Nephron progenitor cell (in vitro differentiated cells): ENCODE measurements around the gene SH3PXD2B.

Experiments used
- DNase-seq: peaks from one replicate; pipeline ENCODE4 v3.0.0; 2021
- H3K27ac Mint-ChIP-seq: 2 replicates; pipeline ENCODE4 v1.8.0; 2021; ENCODE audit warnings: mild to moderate bottlenecking, moderate library complexity, mixed read lengths
- H3K27me3 Mint-ChIP-seq: 2 replicates; pipeline ENCODE4 v1.8.0; 2021; ENCODE audit warnings: mild to moderate bottlenecking, low read depth, mixed read lengths; ENCODE audit not compliant: poor library complexity
- H3K36me3 Mint-ChIP-seq: 2 replicates; pipeline ENCODE4 v1.8.0; 2021; ENCODE audit warnings: low read depth, mixed read lengths
- H3K4me1 Mint-ChIP-seq: 2 replicates; pipeline ENCODE4 v1.8.0; 2021; ENCODE audit warnings: mixed read lengths
- H3K4me3 Mint-ChIP-seq: 2 replicates; pipeline ENCODE4 v1.8.0; 2021; ENCODE audit warnings: mild to moderate bottlenecking, moderate library complexity, mixed read lengths
- H3K9me3 Mint-ChIP-seq: 2 replicates; pipeline ENCODE4 v1.8.0; 2021; ENCODE audit warnings: mild to moderate bottlenecking, moderate library complexity, mixed read lengths
- CTCF ChIP-seq: fragments of 200-600 bp; sonication (generic); IDR thresholded peaks from 2 replicates; pipeline ENCODE4 v1.5.0; 2021; ENCODE audit warnings: antibody characterized with exemption

SH3PXD2B gene

GRCh38 chr5:172440486-172440885 is 13.8 kb downstream of the SH3PXD2B start:
- H3K9me3 Mint-ChIP-seq = no peaks in the 10 kb centered on the region
- no peaks in the 10 kb centered on the region for H3K27me3 Mint-ChIP-seq
- no peak for TF ChIP-seq CTCF
- H3K27ac Mint-ChIP-seq = no peak overlapping the region
- peaks cover 21% of the 10 kb centered on the region for H3K4me1 Mint-ChIP-seq
- no peak for DNase-seq
- H3K36me3 Mint-ChIP-seq = peaks cover 4% of the 10 kb centered on the region
- H3K4me3 Mint-ChIP-seq = no peak overlapping the region

- Mint-ChIP-seq H3K4me3 (no peak overlapping the region), H3K9me3 (no peaks in the 10 kb centered on the region), H3K4me1 (peaks cover 16% of the 10 kb centered on the region), H3K27ac (no peak overlapping the region), H3K27me3 (no peaks in the 10 kb centered on the region), H3K36me3 (peaks cover 4% of the 10 kb centered on the region)
- no peak for DNase-seq
- no peak for TF ChIP-seq CTCF
Measured at GRCh38 chr5:172439785-172440477, 14.4 kb downstream of the SH3PXD2B start.

GRCh38 chr5:172438319-172438668 is 16.0 kb downstream of the SH3PXD2B start:
- Mint-ChIP-seq H3K4me1 (peaks cover 6% of the 10 kb centered on the region), H3K4me3 (no peak overlapping the region), H3K27me3 (peaks cover 2% of the 10 kb centered on the region), H3K9me3 (no peaks in the 10 kb centered on the region), H3K36me3 (peaks cover 5% of the 10 kb centered on the region), H3K27ac (no peak overlapping the region)
- TF ChIP-seq CTCF = no peak
- DNase-seq = no peak

- Mint-ChIP-seq H3K9me3 (no peaks in the 10 kb centered on the region), H3K4me1 (peaks cover 5% of the 10 kb centered on the region), H3K27ac (no peak overlapping the region), H3K36me3 (peaks cover 11% of the 10 kb centered on the region), H3K27me3 (peaks cover 2% of the 10 kb centered on the region), H3K4me3 (no peak overlapping the region)
- no peak for DNase-seq
- TF ChIP-seq CTCF = no peak
Measured at GRCh38 chr5:172437445-172438318, 16.6 kb downstream of the SH3PXD2B start.

GRCh38 chr5:172436879-172437369 is 17.4 kb downstream of the SH3PXD2B start:
- Mint-ChIP-seq H3K4me3 (no peak overlapping the region), H3K4me1 (peaks cover 5% of the 10 kb centered on the region), H3K27me3 (peaks cover 2% of the 10 kb centered on the region)

More at GRCh38 chr5:172436879-172437369, 17.4 kb downstream of the SH3PXD2B start:
- no peak for DNase-seq
- TF ChIP-seq CTCF = no peak
- H3K27ac Mint-ChIP-seq = peak overlapping the region; percentile 6
- no peaks in the 10 kb centered on the region for H3K9me3 Mint-ChIP-seq
- peaks cover 19% of the 10 kb centered on the region for H3K36me3 Mint-ChIP-seq
